Stimulated activated naive CD8-positive, alpha-beta T cell treated with anti-CD3 and anti-CD28 coated beads, Interleukin-15, amount 100 ng/mL, for 72 hours (primary cell): ENCODE data around the gene ECI1.

ENCODE experiments used
- ATAC-seq: fragments of 150-1000 bp; cut with Tn5 transposase; 2 replicates; pipeline ENCODE4 v1.10.0; 2021; ENCODE audit warnings: mild to moderate bottlenecking, moderate library complexity
- DNase-seq, 2 donors: peaks; one replicate each; pipeline ENCODE4 v3.0.0; 2021 to 2022
- H3K27ac Mint-ChIP-seq, 2 donors: one replicate each; pipeline ENCODE4 v1.8.0; 2022; ENCODE audit warnings: mild to moderate bottlenecking in 2 of 2, mixed read lengths in 2 of 2, moderate library complexity in 2 of 2
- H3K27me3 Mint-ChIP-seq: one replicate; pipeline ENCODE4 v1.8.0; 2022; ENCODE audit warnings: mixed read lengths
- H3K4me1 Mint-ChIP-seq: one replicate; pipeline ENCODE4 v1.8.0; 2022; ENCODE audit warnings: mild to moderate bottlenecking, mixed read lengths
- H3K4me3 Mint-ChIP-seq, 2 donors: one replicate each; pipeline ENCODE4 v1.8.0; 2022; ENCODE audit warnings: mild to moderate bottlenecking in 2 of 2, mixed read lengths in 2 of 2, moderate library complexity in 1 of 2
- H3K9me3 Mint-ChIP-seq, 2 donors: one replicate each; pipeline ENCODE4 v1.8.0; 2022; ENCODE audit warnings: mixed read lengths in 2 of 2

The ECI1 gene

GRCh38 chr16:2251296-2252111 lies at the start of gene ECI1:
Gene ECI1 (minus strand): TSS chr16:2251587. CDS start chr16:2251566, 21 bp downstream.
- DNase-seq (peak; percentile 83 to 91), ATAC-seq (peak; percentile 91)
- Mint-ChIP-seq H3K27me3 (no peaks in the 10 kb centered on the region), H3K4me1 (peaks cover 20% of the 10 kb centered on the region), H3K27ac (peak within 1 kb of the TSS; percentile 96 to 97), H3K9me3 (no peaks in the 10 kb centered on the region), H3K4me3 (peak within 1 kb of the TSS; percentile 96)

GRCh38 chr16:2299915-2300192 lies 48.5 kb upstream of the ECI1 start:
- no peak for DNase-seq
- Mint-ChIP-seq H3K27me3 (no peaks in the 10 kb centered on the region), H3K4me3 (no peak overlapping the region), H3K9me3 (no peaks in the 10 kb centered on the region), H3K4me1 (peaks cover 11% of the 10 kb centered on the region), H3K27ac (no peak overlapping the region)
- ATAC-seq: no peak

GRCh38 chr16:2299121-2299914 lies 47.9 kb upstream of the ECI1 start:
- Mint-ChIP-seq H3K4me1 (peaks cover 11% of the 10 kb centered on the region), H3K4me3 (no peak overlapping the region), H3K27me3 (no peaks in the 10 kb centered on the region), H3K9me3 (no peaks in the 10 kb centered on the region), H3K27ac (no peak overlapping the region)
- DNase-seq: no peak
- peak; percentile 35 for ATAC-seq

- ATAC-seq (no peak), DNase-seq (no peak)
- no peaks in the 10 kb centered on the region for H3K27me3 Mint-ChIP-seq
- H3K9me3 Mint-ChIP-seq: no peaks in the 10 kb centered on the region
- H3K4me1 Mint-ChIP-seq: peaks cover 11% of the 10 kb centered on the region
- H3K4me3 Mint-ChIP-seq: no peak overlapping the region
- H3K27ac Mint-ChIP-seq: no peak overlapping the region
Measured at GRCh38 chr16:2298621-2299020, 47.2 kb upstream of the ECI1 start.

GRCh38 chr16:2297506-2297860 lies 46.1 kb upstream of the ECI1 start:
- Mint-ChIP-seq H3K4me3 (no peak overlapping the region), H3K4me1 (peaks cover 11% of the 10 kb centered on the region), H3K27me3 (no peaks in the 10 kb centered on the region), H3K9me3 (no peaks in the 10 kb centered on the region), H3K27ac (no peak overlapping the region)
- DNase-seq (no peak), ATAC-seq (no peak)

GRCh38 chr16:2296661-2297505 lies 45.5 kb upstream of the ECI1 start:
- peak; percentile 77 for ATAC-seq
- H3K4me3 Mint-ChIP-seq: no peak overlapping the region
- H3K4me1 Mint-ChIP-seq: peaks cover 11% of the 10 kb centered on the region
- DNase-seq: peak; percentile 12 to 24
- no peaks in the 10 kb centered on the region for H3K27me3 Mint-ChIP-seq
- peak overlapping the region in 1 of 2 donors; percentile 6 for H3K27ac Mint-ChIP-seq
- no peaks in the 10 kb centered on the region for H3K9me3 Mint-ChIP-seq

- Mint-ChIP-seq H3K4me1 (peaks cover 11% of the 10 kb centered on the region), H3K4me3 (no peak overlapping the region), H3K27ac (no peak overlapping the region), H3K27me3 (no peaks in the 10 kb centered on the region), H3K9me3 (no peaks in the 10 kb centered on the region)
- DNase-seq: no peak
- no peak for ATAC-seq
Measured at GRCh38 chr16:2295056-2295798, 43.8 kb upstream of the ECI1 start.

- no peak overlapping the region for H3K4me3 Mint-ChIP-seq
- ATAC-seq: no peak
- H3K27ac Mint-ChIP-seq: no peak overlapping the region
- no peaks in the 10 kb centered on the region for H3K9me3 Mint-ChIP-seq
- H3K27me3 Mint-ChIP-seq: no peaks in the 10 kb centered on the region
- DNase-seq: no peak
- peaks cover 7% of the 10 kb centered on the region for H3K4me1 Mint-ChIP-seq
Measured at GRCh38 chr16:2292221-2292620, 40.8 kb upstream of the ECI1 start.

- Mint-ChIP-seq H3K9me3 (no peaks in the 10 kb centered on the region), H3K4me1 (no peaks in the 10 kb centered on the region), H3K27me3 (no peaks in the 10 kb centered on the region), H3K4me3 (no peak overlapping the region), H3K27ac (no peak overlapping the region)
- no peak for ATAC-seq
- no peak for DNase-seq
Measured at GRCh38 chr16:2289282-2289681, 37.9 kb upstream of the ECI1 start.

GRCh38 chr16:2288726-2289125 lies 37.3 kb upstream of the ECI1 start:
- Mint-ChIP-seq H3K27ac (no peak overlapping the region), H3K4me1 (no peaks in the 10 kb centered on the region), H3K4me3 (no peak overlapping the region), H3K9me3 (no peaks in the 10 kb centered on the region), H3K27me3 (no peaks in the 10 kb centered on the region)
- ATAC-seq (no peak), DNase-seq (no peak)

- no peaks in the 10 kb centered on the region for H3K4me1 Mint-ChIP-seq
- H3K4me3 Mint-ChIP-seq: no peak overlapping the region
- H3K27me3 Mint-ChIP-seq: no peaks in the 10 kb centered on the region
- H3K9me3 Mint-ChIP-seq: no peaks in the 10 kb centered on the region
- H3K27ac Mint-ChIP-seq: peak overlapping the region in 1 of 2 donors; percentile 76
- DNase-seq (no peak), ATAC-seq (no peak)
Measured at GRCh38 chr16:2287916-2288547, 36.6 kb upstream of the ECI1 start.

- Mint-ChIP-seq H3K27ac (no peak overlapping the region), H3K9me3 (no peaks in the 10 kb centered on the region), H3K4me3 (no peak overlapping the region), H3K4me1 (no peaks in the 10 kb centered on the region), H3K27me3 (no peaks in the 10 kb centered on the region)
- ATAC-seq: no peak
- no peak for DNase-seq
Measured at GRCh38 chr16:2286550-2286949, 35.2 kb upstream of the ECI1 start.

- DNase-seq: no peak
- Mint-ChIP-seq H3K27me3 (no peaks in the 10 kb centered on the region), H3K9me3 (no peaks in the 10 kb centered on the region), H3K4me3 (no peak overlapping the region), H3K4me1 (no peaks in the 10 kb centered on the region), H3K27ac (peak overlapping the region in 1 of 2 donors; percentile 80)
- ATAC-seq: no peak
Measured at GRCh38 chr16:2285731-2286191, 34.4 kb upstream of the ECI1 start.

GRCh38 chr16:2284797-2285576 lies 33.6 kb upstream of the ECI1 start:
- no peak for ATAC-seq
- Mint-ChIP-seq H3K4me1 (no peaks in the 10 kb centered on the region), H3K27ac (peak overlapping the region in 1 of 2 donors; percentile 80), H3K27me3 (no peaks in the 10 kb centered on the region), H3K9me3 (no peaks in the 10 kb centered on the region), H3K4me3 (peak overlapping the region in 1 of 2 donors; percentile 18)
- DNase-seq: no peak
